ENCODE measurements around the gene KRT38.
"Not testable (repeated sequence)": the region's sequence is repeated elsewhere in the genome, so short reads cannot be mapped to it uniquely, and the experiment has no call there.

The KRT38 gene

DNA sequence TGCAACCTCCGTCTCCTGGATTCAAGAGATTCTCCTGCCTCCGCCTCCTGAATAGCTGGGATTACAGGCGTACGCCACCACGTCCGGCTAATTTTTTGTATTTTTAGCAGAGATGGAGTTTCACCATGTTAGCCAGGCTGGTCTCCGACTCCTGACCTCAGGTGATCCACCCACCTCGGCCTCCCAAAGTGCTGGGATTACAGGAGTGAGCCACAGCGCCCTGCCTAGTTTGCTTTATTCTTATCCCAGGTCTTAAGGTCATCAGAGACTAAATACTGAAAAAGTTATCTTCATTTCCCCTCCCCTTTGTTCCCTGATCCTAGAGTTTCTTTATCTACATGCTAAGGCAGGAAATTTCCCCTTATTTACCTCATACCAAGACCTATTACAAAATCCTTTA is 10.4 kb downstream of the KRT38 start:
- H3K4me3 ChIP-seq (ENCODE audit: low read length); H3K36me3 ChIP-seq (ENCODE audit: insufficient read depth, low read length); H3K9me3 ChIP-seq (ENCODE audit: low read length); H2AFZ ChIP-seq (ENCODE audit: low read depth, low read length); H3K4me1 ChIP-seq (ENCODE audit: insufficient read depth, low read length); H3K27me3 ChIP-seq (ENCODE audit: insufficient read depth, low read length): not testable (repeated sequence)

DNA sequence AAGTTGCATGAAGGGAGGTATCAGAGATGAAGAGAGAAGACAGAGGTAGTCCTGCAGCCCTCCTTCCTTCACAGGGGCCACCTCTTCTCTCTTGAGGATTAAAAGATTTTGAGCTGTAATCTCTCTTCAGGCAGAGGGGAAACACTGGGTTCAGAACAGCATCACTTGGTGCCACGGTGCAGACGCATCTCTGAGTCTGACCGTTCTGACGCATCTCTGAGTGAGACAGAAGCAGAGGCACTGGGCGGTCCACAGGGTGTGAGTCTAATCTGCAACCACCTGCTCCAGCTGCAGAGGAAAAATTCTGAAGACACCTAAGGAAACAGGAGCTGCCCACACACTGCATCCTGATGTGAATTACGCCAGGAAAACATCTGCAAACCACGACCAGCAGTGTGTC is 11.1 kb downstream of the KRT38 start:
- H3K9me3 ChIP-seq (ENCODE audit: low read length) = no peaks in the 10 kb centered on the region
- no peak overlapping the region for H3K4me3 ChIP-seq (ENCODE audit: low read length)
- no peaks in the 10 kb centered on the region for H3K36me3 ChIP-seq (ENCODE audit: insufficient read depth, low read length)
- no peaks in the 10 kb centered on the region for H3K27me3 ChIP-seq (ENCODE audit: insufficient read depth, low read length)
- no peaks in the 10 kb centered on the region for H3K4me1 ChIP-seq (ENCODE audit: insufficient read depth, low read length)
- no peak overlapping the region for H2AFZ ChIP-seq (ENCODE audit: low read depth, low read length)

- Histone ChIP-seq H3K36me3 (ENCODE audit: insufficient read depth, low read length) (no peaks in the 10 kb centered on the region), H2AFZ (ENCODE audit: low read depth, low read length) (no peak overlapping the region), H3K4me1 (ENCODE audit: insufficient read depth, low read length) (no peaks in the 10 kb centered on the region), H3K4me3 (ENCODE audit: low read length) (no peak overlapping the region), H3K27me3 (ENCODE audit: insufficient read depth, low read length) (no peaks in the 10 kb centered on the region), H3K9me3 (ENCODE audit: low read length) (no peaks in the 10 kb centered on the region)
Observed at GRCh38 chr17:41428591-41429291, 12.0 kb downstream of the KRT38 start.

DNA sequence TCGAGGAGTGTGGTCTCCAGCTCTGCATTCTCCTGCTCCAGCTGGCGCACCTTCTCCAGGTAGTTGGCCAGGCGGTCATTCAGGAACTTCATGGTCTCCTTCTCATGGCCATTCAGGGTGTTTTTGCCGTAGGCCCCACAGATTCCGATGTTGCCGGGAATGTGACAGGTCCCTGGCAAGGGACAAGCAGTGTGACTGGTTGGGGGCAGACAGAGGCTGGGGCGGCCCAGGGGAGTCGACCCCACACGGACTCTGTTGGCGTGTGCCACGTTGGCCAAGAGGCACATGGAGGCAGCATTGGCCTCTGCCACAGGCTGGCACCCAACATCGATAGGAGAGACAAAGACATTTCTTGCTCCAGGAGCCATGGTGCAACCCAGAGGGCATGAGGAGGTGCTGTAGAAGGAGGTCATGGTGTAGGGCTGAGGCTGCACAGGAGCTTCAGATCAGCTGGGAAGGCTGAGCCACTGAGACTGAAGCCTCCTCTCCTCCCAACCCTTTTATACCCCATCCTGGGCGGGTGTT is 16.6 kb downstream of the KRT38 start, which contains the start of gene KRT37:
TSS of gene KRT37 (minus strand) at position 475 of the 525 bp plus-strand sequence. CDS start at position 413, 62 bp downstream.
- no peaks in the 10 kb centered on the region for H3K27me3 ChIP-seq (ENCODE audit: insufficient read depth, low read length)
- H3K36me3 ChIP-seq (ENCODE audit: insufficient read depth, low read length) = no peaks in the 10 kb centered on the region
- H3K9me3 ChIP-seq (ENCODE audit: low read length) = no peaks in the 10 kb centered on the region
- no peak within 1 kb of the TSS for H3K4me3 ChIP-seq (ENCODE audit: low read length)
- H3K4me1 ChIP-seq (ENCODE audit: insufficient read depth, low read length) = no peaks in the 10 kb centered on the region
- H2AFZ ChIP-seq (ENCODE audit: low read depth, low read length) = no peak within 1 kb of the TSS

DNA sequence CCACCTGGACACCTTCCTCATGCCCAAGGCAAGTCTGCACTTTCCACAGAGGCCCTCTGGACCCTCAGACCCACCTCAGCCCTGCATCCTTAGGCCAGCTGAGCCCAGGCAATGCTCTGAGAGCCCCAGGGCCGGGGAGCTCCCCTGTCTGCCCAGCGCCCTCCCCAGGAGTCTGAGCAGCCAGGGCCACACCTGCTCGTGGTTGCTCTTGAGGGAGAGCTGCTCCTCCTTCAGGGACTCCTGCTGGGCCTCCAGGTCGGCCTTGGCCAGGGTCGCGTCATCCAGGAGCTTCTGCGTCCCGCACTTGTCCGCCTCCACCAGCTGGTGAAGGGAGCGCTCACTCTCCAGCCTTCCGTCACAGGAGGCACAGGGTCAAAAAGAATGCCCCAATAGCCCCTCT is 18.2 kb downstream of the KRT38 start:
- H3K9me3 ChIP-seq (ENCODE audit: low read length); H3K27me3 ChIP-seq (ENCODE audit: insufficient read depth, low read length); H3K4me1 ChIP-seq (ENCODE audit: insufficient read depth, low read length); H3K36me3 ChIP-seq (ENCODE audit: insufficient read depth, low read length); H3K4me3 ChIP-seq (ENCODE audit: low read length); H2AFZ ChIP-seq (ENCODE audit: low read depth, low read length): not testable (repeated sequence)

DNA sequence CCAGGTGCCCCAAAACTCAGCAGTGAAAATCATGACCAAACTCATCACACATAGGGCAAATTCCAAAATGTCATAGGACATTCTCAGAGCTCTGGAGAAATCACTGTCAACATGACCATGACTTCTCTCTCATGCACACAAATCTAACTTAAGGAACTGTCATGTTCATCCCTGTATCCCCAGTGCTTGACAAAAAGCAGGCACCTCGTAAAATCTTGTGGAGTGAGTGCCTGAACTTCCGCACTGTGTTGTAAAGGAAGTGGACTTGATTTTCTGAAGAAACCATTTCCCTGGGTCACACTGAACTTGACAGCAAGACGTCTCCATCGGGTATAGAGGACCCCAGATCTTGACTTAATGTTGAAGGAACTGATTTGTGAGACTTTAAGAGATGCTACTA is 19.2 kb downstream of the KRT38 start:
- Histone ChIP-seq H3K36me3 (ENCODE audit: insufficient read depth, low read length) (no peaks in the 10 kb centered on the region), H2AFZ (ENCODE audit: low read depth, low read length) (no peak overlapping the region), H3K27me3 (ENCODE audit: insufficient read depth, low read length) (no peaks in the 10 kb centered on the region)

GRCh38 chr17:41421116-41421515 is 19.7 kb downstream of the KRT38 start:
- H3K27me3 ChIP-seq (ENCODE audit: insufficient read depth, low read length) = no peaks in the 10 kb centered on the region
- no peaks in the 10 kb centered on the region for H3K36me3 ChIP-seq (ENCODE audit: insufficient read depth, low read length)
- H2AFZ ChIP-seq (ENCODE audit: low read depth, low read length) = no peak overlapping the region
- no peaks in the 10 kb centered on the region for H3K9me3 ChIP-seq (ENCODE audit: low read length)
- no peaks in the 10 kb centered on the region for H3K4me1 ChIP-seq (ENCODE audit: insufficient read depth, low read length)
- H3K4me3 ChIP-seq (ENCODE audit: low read length) = no peak overlapping the region

More for the DNA sequence above, 19.2 kb downstream of the KRT38 start:
- H3K9me3 ChIP-seq (ENCODE audit: low read length) = no peaks in the 10 kb centered on the region
- no peak overlapping the region for H3K4me3 ChIP-seq (ENCODE audit: low read length)
- H3K4me1 ChIP-seq (ENCODE audit: insufficient read depth, low read length) = no peaks in the 10 kb centered on the region

DNA sequence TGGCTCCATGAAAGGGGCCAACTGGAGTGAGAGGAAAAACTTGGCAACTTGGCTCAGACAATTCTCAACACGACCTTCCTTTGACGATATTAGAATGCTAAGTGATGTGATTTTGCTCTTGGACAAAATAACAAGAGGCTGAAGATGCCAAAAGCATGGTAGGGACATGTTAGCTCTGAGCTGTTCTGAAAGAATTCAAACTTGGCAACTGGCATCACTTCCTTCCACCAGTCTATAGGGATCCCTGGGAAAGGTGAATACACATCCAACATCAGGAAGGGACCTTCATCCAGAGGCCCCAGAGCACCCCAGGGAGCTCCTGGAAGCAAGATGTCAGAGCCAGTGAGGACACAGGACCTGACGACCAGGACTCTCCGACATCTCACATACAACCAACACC is 20.6 kb downstream of the KRT38 start:
- Histone ChIP-seq H3K9me3 (ENCODE audit: low read length) (no peaks in the 10 kb centered on the region), H3K4me1 (ENCODE audit: insufficient read depth, low read length) (no peaks in the 10 kb centered on the region), H3K36me3 (ENCODE audit: insufficient read depth, low read length) (no peaks in the 10 kb centered on the region), H3K27me3 (ENCODE audit: insufficient read depth, low read length) (no peaks in the 10 kb centered on the region), H3K4me3 (ENCODE audit: low read length) (no peak overlapping the region), H2AFZ (ENCODE audit: low read depth, low read length) (no peak overlapping the region)

DNA sequence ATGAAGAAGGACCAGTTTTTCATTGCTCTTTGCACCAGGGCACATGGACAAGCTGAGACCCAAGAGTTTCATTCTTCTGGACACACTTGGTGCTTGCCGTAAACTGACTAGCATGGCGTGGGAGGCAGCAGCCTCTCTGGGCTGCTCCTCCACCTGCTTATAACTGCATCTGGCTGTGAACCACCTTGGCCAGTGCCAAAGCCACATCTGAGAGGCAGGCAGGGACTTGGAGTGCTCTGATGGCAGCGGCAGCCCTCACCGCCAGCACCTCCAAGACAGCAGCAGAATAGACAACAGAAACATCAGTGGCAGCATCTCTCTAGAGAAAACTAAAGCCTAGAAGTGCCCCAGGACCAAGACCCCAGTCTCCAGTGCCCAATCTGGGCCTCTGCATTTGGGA is 21.1 kb downstream of the KRT38 start:
- Histone ChIP-seq H2AFZ (ENCODE audit: low read depth, low read length) (no peak overlapping the region), H3K36me3 (ENCODE audit: insufficient read depth, low read length) (no peaks in the 10 kb centered on the region), H3K27me3 (ENCODE audit: insufficient read depth, low read length) (no peaks in the 10 kb centered on the region), H3K9me3 (ENCODE audit: low read length) (no peaks in the 10 kb centered on the region), H3K4me1 (ENCODE audit: insufficient read depth, low read length) (no peaks in the 10 kb centered on the region), H3K4me3 (ENCODE audit: low read length) (no peak overlapping the region)

GRCh38 chr17:41418116-41418860 is 22.5 kb downstream of the KRT38 start:
- H3K27me3 ChIP-seq (ENCODE audit: insufficient read depth, low read length) = no peaks in the 10 kb centered on the region
- no peaks in the 10 kb centered on the region for H3K36me3 ChIP-seq (ENCODE audit: insufficient read depth, low read length)
- no peaks in the 10 kb centered on the region for H3K9me3 ChIP-seq (ENCODE audit: low read length)
- no peaks in the 10 kb centered on the region for H3K4me1 ChIP-seq (ENCODE audit: insufficient read depth, low read length)
- H2AFZ ChIP-seq (ENCODE audit: low read depth, low read length) = no peak overlapping the region
- H3K4me3 ChIP-seq (ENCODE audit: low read length) = no peak overlapping the region

GRCh38 chr17:41417576-41418015 is 23.2 kb downstream of the KRT38 start:
- no peaks in the 10 kb centered on the region for H3K9me3 ChIP-seq (ENCODE audit: low read length)
- H2AFZ ChIP-seq (ENCODE audit: low read depth, low read length) = no peak overlapping the region
- no peaks in the 10 kb centered on the region for H3K36me3 ChIP-seq (ENCODE audit: insufficient read depth, low read length)
- H3K27me3 ChIP-seq (ENCODE audit: insufficient read depth, low read length) = no peaks in the 10 kb centered on the region
- H3K4me1 ChIP-seq (ENCODE audit: insufficient read depth, low read length) = no peaks in the 10 kb centered on the region
- H3K4me3 ChIP-seq (ENCODE audit: low read length) = no peak overlapping the region

GRCh38 chr17:41417127-41417526 is 23.7 kb downstream of the KRT38 start:
- Histone ChIP-seq H2AFZ (ENCODE audit: low read depth, low read length) (no peak overlapping the region), H3K9me3 (ENCODE audit: low read length) (no peaks in the 10 kb centered on the region), H3K4me1 (ENCODE audit: insufficient read depth, low read length) (no peaks in the 10 kb centered on the region), H3K36me3 (ENCODE audit: insufficient read depth, low read length) (no peaks in the 10 kb centered on the region), H3K4me3 (ENCODE audit: low read length) (no peak overlapping the region), H3K27me3 (ENCODE audit: insufficient read depth, low read length) (no peaks in the 10 kb centered on the region)

DNA sequence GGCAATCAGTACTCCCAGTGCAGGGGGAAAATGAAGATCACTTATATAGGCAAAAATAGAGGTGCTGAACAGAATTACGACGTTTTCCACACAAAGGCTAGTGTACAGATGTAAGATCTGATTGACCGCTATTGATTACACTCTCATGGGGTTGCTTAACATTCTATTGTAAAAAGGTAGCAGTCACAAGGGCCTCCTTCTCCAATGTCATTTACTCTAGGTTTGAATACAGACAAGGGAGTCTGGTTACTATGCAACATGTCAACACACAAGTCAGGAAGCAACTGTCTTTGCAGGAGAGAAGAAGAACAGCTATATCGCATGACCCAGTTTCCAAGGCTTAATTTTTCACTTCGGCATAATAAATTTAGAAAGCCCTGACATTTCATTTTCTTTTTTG is 24.3 kb downstream of the KRT38 start:
- H2AFZ ChIP-seq (ENCODE audit: low read depth, low read length) = no peak overlapping the region
- no peaks in the 10 kb centered on the region for H3K36me3 ChIP-seq (ENCODE audit: insufficient read depth, low read length)
- H3K4me1 ChIP-seq (ENCODE audit: insufficient read depth, low read length) = no peaks in the 10 kb centered on the region
- no peak overlapping the region for H3K4me3 ChIP-seq (ENCODE audit: low read length)
- no peaks in the 10 kb centered on the region for H3K9me3 ChIP-seq (ENCODE audit: low read length)
- no peaks in the 10 kb centered on the region for H3K27me3 ChIP-seq (ENCODE audit: insufficient read depth, low read length)

Measured in neuron (in vitro differentiated cells).